Muscle of back (tissue), 11 donors: ENCODE results near the gene TK1. TPM values are rescaled to one million over a fixed set of nuclear protein-coding genes. Genes with fewer than 3 reads are reported as not detected.

Experiments
- DNase-seq, 3 donors: peaks; one replicate each; pipeline versions ENCODE4 v3.0.0 to v3.0.0-alpha.2; 2013
- polyA plus RNA-seq, 10 donors: library from polyadenylated mRNA; unstranded; fragments of 120-200 nt; gene quantifications; one replicate each; pipeline ENCODE4 v1.2.1, GENCODE V29; 2013; ENCODE audit not compliant: insufficient read length in 10 of 10

The TK1 gene
- polyA plus RNA-seq, 10 donors, result 12.7 to 40.5 (median 19.7) TPM

DNA sequence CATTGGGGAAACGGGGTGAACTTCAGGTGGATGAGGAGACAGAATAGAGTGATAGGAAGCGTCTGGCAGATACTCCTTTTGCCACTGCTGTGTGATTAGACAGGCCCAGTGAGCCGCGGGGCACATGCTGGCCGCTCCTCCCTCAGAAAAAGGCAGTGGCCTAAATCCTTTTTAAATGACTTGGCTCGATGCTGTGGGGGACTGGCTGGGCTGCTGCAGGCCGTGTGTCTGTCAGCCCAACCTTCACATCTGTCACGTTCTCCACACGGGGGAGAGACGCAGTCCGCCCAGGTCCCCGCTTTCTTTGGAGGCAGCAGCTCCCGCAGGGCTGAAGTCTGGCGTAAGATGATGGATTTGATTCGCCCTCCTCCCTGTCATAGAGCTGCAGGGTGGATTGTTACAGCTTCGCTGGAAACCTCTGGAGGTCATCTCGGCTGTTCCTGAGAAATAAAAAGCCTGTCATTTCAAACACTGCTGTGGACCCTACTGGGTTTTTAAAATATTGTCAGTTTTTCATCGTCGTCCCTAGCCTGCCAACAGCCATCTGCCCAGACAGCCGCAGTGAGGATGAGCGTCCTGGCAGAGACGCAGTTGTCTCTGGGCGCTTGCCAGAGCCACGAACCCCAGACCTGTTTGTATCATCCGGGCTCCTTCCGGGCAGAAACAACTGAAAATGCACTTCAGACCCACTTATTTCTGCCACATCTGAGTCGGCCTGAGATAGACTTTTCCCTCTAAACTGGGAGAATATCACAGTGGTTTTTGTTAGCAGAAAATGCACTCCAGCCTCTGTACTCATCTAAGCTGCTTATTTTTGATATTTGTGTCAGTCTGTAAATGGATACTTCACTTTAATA lies 37.6 kb upstream of the TK1 start:
- peak in 1 of 3 donors; percentile 25 for DNase-seq

DNA sequence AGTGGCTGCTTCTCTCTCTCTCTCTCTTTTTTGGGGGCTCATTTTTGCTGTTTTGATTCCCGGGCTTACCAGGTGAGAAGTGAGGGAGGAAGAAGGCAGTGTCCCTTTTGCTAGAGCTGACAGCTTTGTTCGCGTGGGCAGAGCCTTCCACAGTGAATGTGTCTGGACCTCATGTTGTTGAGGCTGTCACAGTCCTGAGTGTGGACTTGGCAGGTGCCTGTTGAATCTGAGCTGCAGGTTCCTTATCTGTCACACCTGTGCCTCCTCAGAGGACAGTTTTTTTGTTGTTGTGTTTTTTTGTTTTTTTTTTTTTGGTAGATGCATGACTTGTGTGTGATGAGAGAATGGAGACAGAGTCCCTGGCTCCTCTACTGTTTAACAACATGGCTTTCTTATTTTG lies 36.9 kb upstream of the TK1 start:
- no peak for DNase-seq

DNA sequence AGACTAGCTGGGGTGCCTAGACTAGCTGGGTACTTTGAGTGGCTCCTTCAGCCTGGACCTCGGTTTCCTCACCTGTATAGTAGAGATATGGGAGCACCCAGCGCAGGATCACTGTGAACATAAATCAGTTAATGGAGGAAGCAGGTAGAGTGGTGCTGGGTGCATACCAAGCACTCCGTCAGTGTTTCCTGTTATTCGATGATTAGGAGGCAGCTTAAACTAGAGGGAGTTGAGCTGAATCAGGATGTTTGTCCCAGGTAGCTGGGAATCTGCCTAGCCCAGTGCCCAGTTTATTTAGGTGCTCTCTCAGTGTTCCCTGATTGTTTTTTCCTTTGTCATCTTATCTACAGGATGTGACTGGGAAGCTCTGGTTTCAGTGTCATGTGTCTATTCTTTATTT lies 36.2 kb upstream of the TK1 start:
- no peak for DNase-seq

DNA sequence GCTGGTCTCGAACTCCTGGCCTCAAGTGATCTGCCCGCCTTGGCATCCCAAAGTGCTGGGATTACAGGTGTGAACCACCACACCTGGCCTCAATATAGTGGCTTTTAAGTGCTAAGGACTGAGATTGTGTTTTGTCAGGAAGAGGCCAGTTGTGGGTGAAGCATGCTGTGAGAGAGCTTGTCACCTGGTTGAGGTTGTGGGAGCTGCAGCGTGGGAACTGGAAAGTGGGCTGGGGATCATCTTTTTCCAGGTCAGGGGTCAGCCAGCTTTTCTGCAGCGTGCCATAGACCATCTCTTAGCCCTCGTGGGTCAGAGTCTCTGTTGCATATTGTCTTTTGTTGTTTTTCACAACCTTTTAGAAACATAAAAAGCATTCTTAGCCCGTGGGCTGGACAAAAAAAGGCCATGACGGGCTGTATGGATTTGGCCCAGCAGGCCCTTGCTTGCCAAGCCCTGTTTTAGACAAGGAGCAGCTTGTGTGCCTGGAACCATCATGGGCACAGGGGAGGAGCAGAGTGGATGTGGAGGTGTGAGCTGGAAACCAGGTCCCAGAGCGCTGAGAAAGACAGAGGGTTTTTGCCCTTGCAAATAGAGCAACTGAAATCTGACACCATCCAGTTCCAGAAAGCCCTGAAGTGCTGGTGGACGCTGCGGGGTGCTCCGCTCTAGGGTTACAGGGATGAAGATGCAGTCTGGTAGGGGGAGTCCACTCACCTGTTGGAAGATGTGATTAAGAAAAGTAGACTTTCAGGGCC lies 32.7 kb upstream of the TK1 start:
- DNase-seq, result no peak

DNA sequence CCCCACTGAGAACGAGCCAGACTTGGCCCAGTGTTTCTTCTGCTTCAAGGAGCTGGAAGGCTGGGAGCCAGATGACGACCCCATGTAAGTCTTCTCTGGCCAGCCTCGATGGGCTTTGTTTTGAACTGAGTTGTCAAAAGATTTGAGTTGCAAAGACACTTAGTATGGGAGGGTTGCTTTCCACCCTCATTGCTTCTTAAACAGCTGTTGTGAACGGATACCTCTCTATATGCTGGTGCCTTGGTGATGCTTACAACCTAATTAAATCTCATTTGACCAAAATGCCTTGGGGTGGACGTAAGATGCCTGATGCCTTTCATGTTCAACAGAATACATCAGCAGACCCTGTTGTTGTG lies 27.8 kb upstream of the TK1 start:
- DNase-seq, result no peak

DNA sequence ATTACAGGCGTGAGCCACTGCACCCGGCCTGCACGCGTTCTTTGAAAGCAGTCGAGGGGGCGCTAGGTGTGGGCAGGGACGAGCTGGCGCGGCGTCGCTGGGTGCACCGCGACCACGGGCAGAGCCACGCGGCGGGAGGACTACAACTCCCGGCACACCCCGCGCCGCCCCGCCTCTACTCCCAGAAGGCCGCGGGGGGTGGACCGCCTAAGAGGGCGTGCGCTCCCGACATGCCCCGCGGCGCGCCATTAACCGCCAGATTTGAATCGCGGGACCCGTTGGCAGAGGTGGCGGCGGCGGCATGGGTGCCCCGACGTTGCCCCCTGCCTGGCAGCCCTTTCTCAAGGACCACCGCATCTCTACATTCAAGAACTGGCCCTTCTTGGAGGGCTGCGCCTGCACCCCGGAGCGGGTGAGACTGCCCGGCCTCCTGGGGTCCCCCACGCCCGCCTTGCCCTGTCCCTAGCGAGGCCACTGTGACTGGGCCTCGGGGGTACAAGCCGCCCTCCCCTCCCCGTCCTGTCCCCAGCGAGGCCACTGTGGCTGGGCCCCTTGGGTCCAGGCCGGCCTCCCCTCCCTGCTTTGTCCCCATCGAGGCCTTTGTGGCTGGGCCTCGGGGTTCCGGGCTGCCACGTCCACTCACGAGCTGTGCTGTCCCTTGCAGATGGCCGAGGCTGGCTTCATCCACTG lies 27.3 kb upstream of the TK1 start, which contains the start of gene BIRC5:
Gene BIRC5, plus strand, starts transcription at position 238 of the 690 bp plus-strand sequence. Its CDS starts 64 bp downstream, at position 302.
- peak; percentile 86 to 92 (median 87) for DNase-seq

DNA sequence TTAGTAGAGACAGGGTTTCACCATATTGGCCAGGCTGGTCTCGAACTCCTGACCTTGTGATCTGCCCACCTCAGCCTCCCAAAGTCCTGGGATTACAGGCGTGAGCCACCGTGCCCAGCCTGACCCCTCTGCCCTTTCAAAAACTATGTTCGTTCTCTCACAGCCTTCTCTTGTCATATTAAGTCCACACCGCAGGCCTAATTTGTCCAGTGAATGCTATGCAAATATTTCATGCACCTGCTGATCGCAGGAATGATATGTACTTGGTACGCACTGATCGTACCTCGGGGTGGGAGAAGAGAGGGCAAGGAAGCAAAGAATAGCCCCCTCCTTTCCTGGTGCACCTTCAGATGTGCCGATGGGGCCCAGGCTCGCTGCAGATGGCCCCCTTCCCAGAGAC lies 24.2 kb upstream of the TK1 start:
- no peak for DNase-seq

DNA sequence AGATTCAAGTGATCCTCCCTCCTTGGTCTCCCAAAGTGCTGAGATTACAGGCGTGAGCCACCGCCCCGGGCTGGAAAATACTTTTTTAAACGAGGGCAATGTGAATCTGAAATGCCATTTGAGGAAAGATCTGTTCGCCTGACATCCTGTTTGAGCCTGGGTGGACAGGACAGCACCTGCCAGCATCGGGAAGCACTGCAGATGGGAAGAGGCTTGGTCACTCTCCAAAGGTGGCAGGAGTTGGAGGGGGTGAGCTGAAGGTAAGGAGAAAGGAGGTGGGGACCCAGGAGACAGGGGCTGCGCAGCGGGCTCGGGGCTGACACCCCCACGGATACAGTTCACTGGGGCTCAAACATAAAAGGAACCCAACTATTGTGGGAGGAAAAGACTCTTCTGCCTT lies 23.3 kb upstream of the TK1 start:
- no peak for DNase-seq

DNA sequence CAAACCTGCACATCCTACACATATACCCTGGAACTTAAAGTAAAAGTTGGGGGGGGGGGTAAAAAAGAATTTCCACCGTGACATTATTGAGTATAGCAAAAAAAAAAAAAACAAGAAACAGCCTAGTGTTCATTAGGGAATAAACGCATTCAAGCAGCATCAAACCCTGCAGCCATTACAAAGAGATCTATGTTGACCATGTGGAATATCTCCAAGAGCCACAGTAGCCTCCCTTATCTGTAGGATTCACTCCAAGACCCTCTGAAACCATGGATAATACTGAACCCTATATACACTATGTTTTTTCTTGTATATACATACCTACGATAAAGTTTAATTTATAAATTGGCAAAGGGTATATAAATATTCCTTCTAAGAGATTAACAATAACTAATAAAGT lies 21.6 kb upstream of the TK1 start:
- DNase-seq, result no peak

DNA sequence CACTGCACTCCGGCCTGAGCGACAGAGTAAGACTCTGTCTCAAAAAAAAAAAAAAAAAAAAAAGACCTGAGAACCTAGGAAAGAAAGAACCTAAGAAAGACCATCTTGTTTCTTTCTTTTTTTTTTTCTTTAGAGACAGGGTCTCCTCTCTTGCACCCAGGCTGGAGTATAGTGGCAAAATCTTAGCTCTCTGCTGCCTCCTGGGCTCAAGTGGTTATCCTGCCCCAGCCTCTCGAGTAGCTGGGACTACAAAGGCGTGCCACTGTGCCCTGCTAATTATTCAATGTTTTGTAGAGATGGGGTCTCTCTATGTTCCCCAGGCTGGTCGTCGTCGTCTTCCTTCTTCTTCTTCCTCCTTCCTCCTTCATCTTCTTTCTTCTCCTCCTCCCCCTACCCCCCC lies 19.4 kb upstream of the TK1 start:
- no peak for DNase-seq

DNA sequence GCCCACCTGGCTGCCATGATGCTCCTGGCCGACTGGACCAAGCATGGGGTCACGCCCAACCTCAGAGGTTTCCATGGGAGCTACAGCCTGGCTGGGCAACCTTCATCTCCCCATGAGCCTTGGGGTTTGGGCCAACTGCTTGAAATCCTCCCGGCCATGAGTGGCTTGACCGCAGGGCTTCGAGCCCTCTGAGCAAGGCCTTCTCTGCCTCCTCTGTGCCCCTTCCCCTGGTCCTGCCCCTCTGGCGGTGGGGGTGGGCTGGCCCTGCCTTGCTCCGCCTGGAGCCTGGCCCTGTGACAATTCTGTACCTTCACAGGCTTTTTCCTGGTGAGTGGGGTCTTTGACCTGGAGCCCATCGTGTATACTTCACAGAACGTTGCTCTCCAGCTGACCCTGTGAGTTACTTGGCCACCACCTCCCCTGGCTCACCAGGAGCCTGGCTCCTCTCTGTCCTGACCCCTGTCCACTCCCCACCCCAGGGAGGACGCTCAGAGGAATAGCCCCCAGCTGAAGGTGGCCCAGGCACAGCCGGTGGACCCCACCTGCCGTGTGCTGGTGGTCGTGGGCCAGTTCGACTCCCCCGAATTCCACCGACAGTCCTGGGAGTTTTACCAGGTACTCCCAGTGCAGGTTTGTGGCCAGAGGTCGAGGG lies 18.4 kb upstream of the TK1 start:
- DNase-seq, result no peak

DNA sequence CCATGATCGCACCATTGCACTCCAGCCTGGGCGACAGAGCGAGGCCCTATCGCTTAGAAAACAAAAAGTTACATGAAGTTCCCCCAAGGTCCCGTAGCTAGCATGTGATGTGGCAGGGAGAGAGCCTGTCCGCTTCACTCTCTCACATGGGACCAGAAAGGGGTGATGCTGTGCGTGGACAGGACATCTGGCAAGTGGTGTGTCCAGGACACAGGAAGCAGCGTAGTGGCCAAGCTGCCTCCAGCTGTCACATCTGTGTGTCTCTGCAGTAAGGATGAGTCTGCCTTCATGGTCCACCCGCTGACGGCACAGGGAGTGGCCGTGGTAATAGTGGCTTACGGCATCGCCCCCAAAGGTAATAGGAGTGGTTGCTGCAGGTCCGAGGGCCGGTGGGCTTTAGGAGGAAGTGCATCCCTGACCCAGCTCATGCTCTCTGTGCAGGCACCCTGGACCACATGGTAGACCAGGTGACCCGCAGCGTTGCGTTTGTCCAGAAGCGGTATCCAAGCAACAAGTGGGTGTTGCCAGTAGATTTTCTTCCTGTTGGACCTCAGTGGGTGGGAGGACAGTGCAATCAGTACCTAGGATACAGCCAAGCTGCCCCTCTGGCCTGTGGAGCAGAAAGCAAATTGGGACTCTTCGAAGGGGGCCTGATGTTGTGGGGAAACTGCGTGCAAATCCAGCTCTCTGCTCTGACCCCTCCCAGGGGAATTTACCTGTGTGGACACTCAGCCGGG lies 17.7 kb upstream of the TK1 start:
- no peak for DNase-seq

DNA sequence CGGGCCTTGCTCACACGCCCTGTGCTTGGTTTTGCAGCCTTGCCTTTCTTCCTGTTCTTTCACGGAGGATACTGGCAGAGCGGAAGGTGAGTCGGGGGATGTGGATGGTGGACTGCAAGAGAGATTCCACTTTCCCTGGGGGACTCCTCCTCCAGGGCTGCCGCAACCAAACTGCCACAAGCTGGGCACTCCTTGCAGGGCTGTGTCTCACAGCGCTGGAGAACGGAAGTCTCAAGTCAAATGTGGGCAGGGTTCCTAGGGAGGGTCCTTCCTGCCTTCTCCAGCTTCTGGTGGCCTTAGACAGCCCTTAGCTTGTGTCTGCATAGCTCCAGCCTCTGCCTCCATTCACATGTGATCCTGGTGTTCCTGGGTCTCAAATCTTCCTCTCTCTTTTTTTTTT lies 15.8 kb upstream of the TK1 start:
- DNase-seq, result no peak

DNA sequence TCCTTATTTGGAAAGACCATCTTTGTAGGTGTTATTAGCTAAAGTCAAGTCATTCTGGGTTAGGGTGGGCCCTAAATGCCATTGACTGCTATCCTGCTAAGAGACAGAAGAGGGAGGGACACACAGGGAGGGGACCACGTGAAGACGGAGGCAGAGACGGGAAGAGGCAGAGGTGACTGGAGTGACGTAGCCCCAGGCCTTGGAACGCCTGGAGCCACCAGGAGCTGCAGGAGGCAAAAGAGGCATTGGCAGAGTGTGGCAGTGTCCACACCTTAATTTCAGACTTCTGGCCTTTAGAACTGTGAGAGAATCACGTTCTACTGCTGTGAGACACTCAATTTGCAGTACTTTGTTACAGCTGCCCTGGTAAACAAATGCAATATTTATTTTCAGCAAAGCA lies 13.6 kb upstream of the TK1 start:
- DNase-seq, result no peak

DNA sequence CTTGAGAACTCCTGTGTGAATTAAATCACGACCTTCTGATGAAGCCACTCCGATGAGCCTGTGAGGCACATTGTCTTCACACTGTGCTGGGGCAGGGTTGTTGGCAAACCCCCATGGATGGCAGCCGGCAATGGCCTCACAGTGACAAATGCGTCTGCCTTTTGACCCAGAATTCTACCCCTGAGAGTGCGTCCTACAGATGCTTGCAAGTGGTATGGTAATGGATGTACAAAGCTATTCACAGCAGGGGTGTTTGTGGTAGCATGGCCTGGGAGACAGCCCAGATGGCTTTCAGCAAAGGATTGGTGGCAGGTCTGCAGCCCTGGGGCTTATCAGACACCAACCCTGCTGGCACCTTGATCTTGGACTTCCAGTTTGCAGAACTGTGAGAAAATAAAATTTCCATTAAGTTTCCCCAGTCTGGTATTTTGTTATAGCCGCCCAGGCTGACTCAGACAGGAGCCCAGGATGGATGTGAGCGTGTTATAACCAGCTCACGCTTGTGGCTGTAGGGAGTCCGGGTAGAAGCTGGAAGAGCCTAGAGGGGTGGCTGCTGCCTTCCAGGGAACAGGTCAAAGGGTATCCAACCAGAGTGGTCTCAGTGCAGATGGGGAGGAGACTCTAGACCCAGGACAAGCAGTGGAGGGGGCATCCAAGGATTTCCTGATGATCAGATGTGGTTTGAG lies 10.4 kb upstream of the TK1 start:
- no peak for DNase-seq

DNA sequence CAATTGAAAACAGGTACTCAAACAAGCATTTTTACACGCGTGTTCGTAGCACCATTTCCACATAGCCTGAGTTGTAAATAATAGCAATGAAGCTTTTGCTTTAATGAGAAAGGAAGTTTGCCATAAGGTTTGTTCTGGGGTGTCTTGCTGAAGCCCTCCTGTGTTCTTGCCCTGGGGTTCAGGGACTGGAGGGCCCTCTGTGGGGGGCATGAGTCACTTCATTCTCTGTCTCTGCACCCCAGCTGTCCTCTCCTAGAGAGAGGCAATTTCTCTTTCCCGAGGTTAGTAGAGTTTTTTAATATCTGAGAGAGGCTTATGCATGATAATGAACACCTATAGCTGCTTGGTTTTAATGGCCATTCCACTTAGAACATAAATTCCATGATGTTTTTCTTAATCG lies 9.9 kb upstream of the TK1 start:
- DNase-seq, result no peak

DNA sequence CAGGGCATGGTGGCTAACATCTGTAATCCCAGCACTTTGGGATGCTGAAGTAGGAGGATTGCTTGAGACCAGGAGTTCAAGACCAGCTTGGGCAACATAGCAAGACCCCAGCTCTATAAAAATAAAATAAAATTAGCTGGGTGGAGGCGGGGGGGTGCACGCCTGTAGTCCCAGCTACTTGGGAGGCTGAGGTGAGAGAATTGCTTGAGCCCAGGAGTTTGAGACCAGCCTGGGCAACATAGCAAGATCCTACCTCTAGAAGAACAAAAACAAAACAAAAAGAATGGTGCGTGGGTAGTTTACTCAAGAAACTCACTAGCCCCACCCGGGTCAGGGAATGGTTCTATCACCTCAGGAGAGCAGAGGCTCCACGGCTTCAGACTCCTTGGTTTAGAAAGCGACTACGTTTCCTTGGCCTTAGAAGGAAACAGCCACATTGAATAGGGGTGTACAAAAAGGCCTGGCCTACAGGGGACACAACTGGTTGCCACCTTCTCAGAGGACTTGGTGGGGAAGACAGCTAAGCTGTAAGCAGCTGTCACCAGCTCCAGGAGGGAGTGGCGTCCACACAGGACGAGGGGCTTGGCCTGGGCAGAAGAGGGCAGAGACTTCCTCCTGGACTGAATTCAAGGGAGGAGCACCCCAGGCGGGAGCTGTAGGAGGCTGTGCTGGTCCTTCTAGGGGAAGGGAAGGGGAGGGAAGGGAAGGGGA lies 716 bp downstream of the TK1 start:
- peak in 1 of 3 donors; percentile 64 for DNase-seq

DNA sequence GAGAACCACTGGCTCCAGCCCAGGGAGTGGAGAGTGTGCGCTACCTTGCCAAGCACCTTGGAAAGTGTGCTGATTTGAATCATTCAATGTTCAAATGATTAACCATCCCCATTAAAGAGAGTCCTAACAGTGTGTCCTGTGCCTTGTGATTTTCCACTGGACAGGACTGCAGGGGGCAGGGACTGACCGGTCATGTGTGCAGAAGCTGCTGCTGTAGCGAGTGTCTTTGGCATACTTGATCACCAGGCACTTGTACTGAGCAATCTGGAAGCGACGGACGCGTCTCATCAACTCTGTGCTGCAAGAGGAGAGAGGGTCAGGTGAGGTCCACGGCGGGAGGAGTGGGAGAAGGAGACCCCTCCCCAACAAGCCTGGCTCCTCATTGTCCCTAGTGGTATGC lies 2.0 kb downstream of the TK1 start:
- DNase-seq, result peak in 1 of 3 donors; percentile 57

DNA sequence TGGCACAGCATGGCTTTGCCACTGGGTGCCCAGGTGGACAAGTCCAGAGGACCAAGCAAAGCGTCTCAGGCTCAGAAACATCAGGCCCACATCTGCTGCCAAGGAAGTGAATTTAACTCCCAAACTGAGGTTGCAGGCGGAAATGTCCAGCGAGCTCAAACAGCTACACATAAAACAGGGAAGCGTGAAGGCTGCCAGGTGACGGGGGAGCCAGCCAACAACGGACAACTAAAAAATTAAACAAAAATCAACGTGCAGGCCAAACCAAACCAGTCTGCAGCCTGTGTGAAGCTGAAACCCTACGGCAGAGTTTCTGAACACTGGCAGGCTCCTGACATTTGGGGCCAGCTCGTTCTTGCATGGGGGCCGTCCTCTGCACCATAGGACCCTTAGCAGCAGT lies 2.5 kb downstream of the TK1 start:
- DNase-seq, result peak in 1 of 3 donors; percentile 72

DNA sequence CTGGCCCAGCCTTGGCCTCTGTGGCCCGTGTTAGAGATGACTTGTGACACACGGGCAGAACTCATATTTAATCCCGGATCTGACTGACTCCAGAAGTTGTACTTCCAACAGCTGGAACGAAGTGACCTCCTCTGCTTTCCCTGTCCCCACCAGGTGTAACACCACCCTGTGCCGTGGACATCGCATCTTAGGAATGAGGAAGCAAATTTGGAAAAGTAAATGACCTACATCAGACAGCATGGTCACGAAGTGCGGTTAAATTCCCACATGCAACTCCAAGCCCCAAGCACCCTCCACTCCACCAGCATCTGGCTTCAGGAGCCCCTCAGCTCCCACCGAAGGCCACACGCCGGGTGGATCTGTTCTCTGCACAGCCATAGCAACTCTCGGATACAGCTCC lies 2.9 kb downstream of the TK1 start:
- DNase-seq, result no peak
